Urothelium cell line (cell line): ENCODE results near the gene TGDS.
"Not testable (repeated sequence)": the region's sequence is repeated elsewhere in the genome, so short reads cannot be mapped to it uniquely, and the experiment has no call there.

Experiments used
- DNase-seq: peaks from one replicate; pipeline ENCODE4 v3.0.0; 2011; ENCODE audit warnings: low spot score, mixed read lengths
- FAIRE-seq: peaks from 2 replicates; lab custom pipeline; 2011; peaks lifted over from hg19 to GRCh38; lab: Jason Lieb, UNC

TGDS gene, protein sequence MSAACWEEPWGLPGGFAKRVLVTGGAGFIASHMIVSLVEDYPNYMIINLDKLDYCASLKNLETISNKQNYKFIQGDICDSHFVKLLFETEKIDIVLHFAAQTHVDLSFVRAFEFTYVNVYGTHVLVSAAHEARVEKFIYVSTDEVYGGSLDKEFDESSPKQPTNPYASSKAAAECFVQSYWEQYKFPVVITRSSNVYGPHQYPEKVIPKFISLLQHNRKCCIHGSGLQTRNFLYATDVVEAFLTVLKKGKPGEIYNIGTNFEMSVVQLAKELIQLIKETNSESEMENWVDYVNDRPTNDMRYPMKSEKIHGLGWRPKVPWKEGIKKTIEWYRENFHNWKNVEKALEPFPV

GRCh38 chr13:94595950-94596574 lies at the start of gene TGDS:
TGDS (minus strand) TSS chr13:94596152; CDS start chr13:94596136, 16 bp downstream.
- FAIRE-seq, result peak; percentile 72

GRCh38 chr13:94641409-94641941 lies 45.5 kb upstream of the TGDS start:
- DNase-seq (no peak), FAIRE-seq (no peak)

More at GRCh38 chr13:94595950-94596574, at the start of gene TGDS:
- peak; percentile 97 for DNase-seq

DNA sequence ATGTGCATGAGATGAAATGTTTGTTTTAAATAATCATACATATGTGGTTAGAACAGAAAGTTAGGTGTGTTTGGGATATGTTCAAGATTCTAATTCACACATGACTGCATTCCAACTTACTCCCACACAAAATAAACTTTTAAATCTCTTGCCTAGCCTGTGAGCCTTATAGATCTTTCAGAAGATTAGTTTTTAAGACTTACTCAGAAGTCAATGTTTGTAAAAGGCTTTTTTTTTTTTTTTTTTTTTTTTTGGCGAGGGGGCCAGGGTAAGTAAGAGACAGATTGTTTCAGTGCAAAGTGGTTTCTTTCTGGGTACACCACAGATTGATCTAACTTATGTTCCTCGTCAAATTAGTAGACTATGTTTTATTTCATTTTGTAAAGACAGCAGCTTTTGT lies 44.8 kb upstream of the TGDS start:
- DNase-seq, result no peak
- FAIRE-seq, result no peak

DNA sequence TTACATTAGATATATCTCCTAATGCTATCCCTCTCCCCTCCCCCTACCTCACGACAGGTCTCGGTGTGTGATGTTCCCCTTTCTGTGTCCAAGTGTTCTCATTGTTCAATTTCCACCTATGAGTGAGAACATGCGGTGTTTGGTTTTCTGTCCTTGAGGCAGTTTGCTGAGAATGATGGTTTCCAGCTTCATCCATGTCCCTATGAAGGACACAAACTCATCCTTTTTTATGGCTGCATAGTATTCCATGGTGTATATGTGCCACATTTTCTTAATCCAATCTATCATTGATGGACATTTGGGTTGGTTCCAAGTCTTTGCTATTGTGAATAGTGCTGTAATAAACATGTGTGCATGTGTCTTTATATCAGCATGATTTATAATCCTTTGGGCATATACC lies 41.7 kb upstream of the TGDS start:
- FAIRE-seq, DNase-seq: not testable (repeated sequence)

DNA sequence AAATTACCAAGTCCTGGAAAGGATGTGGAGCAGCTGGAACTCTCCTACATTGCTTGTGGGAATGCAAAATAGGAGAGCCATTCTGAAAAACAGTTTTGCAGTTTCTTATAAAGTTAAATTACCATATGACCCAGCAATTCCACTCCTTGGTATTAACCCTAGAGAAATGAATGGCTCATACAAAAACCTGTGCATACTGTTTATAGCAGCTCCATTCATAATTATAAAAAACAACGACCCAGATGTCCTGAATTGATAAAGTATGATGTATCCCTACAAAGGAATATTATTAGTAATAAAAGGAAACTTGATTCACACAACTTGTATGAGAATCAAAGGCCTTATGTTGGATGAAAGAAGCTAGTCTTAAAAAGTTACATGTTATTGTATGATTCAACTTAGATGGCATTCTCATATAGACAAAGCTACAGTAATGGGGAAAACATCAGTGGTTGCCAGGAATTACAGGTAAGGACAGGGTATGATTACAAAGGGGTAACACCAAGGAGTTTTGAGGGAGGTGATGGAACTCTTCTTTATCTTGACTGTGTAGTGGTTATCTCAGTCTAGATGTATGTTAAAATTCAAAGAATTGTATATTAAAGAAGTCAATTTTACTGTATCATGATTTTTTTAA lies 41.1 kb upstream of the TGDS start:
- FAIRE-seq (no peak), DNase-seq (no peak)

DNA sequence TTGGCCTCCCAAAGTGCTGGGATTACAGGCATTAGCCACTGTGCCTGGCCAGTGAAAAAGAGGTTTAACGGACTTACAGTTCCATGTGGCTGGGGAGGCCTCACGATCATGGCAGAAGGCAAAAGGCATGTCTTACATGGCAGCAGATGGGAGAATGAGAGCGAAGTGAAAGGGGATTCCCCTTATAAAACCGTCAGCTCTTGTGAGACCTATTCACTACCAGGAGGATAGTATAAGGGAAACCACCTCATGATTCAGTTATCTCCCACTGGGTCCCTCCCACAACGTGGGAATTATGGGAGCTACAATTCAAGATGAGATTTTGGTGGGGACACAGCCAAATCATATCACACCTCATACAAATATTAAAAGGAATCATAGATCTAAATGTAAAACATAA lies 40.1 kb upstream of the TGDS start:
- DNase-seq, FAIRE-seq: not testable (repeated sequence)

DNA sequence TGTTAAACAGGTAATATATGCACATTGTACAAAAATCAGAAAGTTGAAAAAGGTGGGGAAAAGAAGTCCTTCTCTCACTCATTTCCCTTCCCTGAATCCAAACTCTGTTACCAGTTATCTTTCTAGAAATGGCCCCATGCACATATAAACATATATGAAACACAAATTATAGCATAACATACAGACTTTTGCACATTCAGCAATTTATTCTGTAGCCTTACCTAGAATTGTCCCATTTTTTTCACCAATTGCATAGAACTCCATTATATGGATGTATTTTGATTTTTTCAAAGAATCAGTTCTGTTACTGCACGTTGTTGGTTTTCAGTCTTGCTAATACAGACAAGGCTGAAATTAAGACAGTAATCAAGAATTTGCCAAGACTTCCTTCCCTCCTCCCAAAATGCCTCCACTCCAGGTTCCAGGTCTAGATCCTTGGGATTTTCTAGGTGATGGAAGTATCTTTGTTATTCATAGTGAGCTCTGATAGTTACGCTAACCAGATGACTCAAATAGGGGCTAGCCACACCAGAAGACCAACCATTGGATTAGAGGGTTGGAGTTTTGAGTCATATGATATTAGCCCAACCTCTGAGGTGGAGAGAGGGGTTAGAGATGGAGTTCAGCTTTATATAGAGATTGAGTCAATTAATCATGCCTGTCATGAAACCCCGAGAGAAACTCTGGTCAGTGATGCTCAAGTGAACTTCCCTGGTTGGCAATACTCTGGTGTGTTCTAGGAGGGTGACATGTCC lies 36.5 kb upstream of the TGDS start:
- FAIRE-seq, result no peak

DNA sequence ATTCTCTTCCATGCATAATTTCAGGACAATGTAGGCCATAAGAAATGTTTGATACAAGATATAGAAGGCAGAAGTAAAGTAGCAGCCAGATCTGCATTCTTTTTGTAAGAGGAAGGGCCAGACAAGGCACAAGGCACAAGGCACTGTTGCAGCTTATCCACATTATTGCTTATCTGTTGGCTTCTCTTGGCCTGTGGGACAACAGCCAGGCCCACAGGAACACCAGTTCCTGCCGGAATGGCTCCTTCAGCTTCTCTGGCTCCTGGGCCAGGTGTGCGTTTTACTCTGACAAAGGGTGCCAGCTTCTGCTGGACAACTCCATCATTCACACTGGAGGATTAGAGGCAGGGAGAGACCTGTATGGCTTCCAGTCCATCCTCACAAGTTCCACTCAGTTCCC lies 34.9 kb upstream of the TGDS start:
- no peak for FAIRE-seq
- no peak for DNase-seq

More for the DNA sequence above, 36.5 kb upstream of the TGDS start:
- DNase-seq, result no peak

DNA sequence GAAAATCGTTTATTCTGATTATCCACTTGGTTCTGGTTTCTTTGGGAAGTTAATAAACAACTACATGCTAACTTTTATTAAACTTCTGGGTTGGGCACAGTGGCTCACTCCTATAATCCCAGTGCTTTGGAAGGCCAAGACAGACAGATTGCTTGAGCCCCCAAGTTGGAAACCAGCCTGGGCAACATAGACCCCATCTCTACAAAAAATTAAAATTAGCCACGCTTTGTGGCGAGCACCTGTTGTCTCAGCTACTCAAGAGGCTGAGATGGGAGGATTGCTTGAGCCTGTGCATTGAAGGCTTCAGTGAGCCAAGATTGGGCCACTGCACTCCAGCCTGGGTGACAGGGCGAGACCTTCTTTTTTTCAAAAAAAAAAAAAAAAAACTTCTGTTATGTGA lies 27.4 kb upstream of the TGDS start:
- FAIRE-seq (no peak), DNase-seq (no peak)

GRCh38 chr13:94622344-94622743 lies 26.4 kb upstream of the TGDS start:
- no peak for DNase-seq
- FAIRE-seq, result no peak

- DNase-seq, result peak; percentile 51
- no peak for FAIRE-seq
These were observed 24.4 kb upstream of the TGDS start for GRCh38 chr13:94620286-94620896.

- DNase-seq (no peak), FAIRE-seq (no peak)
These were observed 21.5 kb upstream of the TGDS start for GRCh38 chr13:94617389-94618000.

DNA sequence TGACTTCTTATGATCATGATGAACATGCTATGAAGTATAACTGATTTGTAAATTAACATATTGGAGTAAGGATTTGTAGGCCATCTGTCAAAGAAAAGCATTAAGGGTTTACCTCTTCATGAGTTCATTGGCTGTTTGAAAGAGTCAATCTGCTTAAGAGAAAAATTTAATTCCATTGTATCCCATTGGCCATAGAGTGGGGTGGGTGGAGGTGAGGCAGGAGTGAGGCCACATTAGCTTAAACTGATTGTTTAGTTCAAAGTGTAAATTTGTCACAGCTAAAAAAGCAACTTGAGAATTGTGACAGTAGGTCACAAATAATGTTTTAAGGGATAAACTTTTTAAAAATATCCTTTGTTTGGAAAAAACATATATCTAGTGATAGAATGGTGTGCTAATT lies 17.1 kb upstream of the TGDS start:
- DNase-seq (no peak), FAIRE-seq (no peak)

- DNase-seq, result no peak
- FAIRE-seq, result no peak
These were observed 16.1 kb upstream of the TGDS start for GRCh38 chr13:94612050-94612449.

DNA sequence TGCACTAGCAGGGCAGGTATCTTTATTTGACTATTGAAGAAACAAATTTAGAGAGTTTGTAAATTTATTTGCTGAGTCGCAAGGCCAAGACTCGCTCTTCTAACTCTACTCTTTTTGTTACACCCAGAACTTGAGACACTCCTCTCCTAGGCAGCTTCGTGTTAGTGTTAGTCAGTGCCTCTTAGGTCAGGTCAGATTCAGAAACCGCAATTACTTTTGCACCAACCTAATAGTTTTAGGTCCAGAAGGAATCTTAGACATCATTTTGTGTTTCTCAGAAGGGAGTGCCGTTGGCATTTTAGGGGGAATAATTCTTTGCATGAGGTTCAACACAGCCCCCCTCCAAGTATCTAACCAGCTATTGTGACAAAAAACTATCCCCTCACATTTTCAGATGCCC lies 14.5 kb upstream of the TGDS start:
- DNase-seq, result no peak
- no peak for FAIRE-seq

DNA sequence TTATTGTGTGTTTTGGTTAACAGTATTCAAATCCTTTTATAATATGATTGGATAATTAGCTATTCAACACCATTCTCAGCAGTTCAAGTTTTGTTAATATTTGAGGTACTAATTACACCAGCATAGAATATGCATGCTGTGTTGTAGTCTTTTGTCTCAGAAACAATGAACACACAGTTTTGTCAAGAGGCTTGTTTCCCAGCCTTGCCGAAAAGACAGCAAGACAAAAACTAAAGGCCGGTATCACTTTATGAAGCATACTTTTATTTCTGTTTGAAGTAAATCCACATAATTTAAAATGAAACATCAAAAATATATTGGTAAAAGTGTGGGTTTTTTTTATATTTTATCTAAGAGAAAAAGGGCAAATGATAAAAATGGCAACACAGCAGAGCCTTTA lies 13.2 kb upstream of the TGDS start:
- no peak for DNase-seq
- FAIRE-seq, result no peak

DNA sequence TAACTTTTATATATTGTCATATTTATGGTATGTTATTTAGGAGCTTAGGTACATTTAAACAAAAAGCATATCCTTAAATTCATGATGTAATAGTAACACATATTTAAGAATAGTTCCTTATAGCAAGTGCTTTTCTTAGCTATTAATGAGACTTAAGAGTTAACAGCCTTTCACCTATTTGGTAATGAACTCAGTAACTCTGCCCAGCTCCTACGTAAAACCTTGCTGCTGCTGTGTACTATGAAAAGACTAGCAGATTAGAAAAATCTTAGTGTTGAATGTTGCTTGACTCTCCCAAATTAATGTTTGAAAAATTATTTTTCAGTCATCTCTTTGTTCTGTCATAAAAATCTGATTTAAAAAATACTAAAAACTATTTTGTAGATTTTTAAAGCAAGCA lies 12.6 kb upstream of the TGDS start:
- no peak for DNase-seq

DNA sequence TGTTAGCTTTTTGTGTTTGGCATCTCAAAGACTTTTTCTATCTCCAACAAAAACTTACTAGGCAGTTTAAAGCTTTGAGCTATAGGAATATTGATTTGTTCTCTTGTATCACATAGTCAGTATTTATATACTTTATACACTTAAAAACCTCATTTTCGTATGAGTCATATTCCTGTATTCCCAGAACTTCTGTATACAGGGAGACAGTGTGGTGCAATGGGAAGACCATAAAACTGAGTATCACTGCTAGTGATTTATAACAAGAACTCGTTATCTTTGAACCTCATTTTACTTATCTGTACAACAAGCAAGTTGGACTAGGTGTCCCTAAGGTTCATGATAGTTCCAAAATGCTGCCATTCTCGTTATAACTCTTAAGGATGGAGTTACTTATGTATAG lies 12.0 kb upstream of the TGDS start:
- FAIRE-seq, result no peak
- no peak for DNase-seq

More for the DNA sequence above, 12.6 kb upstream of the TGDS start:
- no peak for FAIRE-seq

DNA sequence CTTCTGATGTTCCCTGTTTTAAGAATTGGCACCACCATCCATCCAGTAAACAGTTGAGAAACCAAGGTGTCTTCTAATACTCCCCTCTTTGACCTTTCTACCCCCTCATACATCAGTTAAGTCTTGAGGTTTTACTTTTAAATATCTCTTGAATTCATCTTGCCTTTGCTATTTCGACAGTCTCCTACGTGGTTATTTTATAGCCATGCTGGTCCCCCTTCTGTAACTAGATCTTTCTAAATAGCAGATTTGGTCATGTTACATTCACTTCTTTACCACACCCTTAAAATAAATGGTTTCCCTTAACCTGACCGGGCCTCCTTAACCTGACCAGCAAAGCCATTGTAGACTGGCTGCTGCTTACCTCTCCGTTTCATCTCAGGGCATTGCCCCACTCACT lies 11.1 kb upstream of the TGDS start:
- FAIRE-seq, result no peak
- no peak for DNase-seq

GRCh38 chr13:94602467-94602866 lies 6.5 kb upstream of the TGDS start:
- DNase-seq (no peak), FAIRE-seq (no peak)
